Lower lobe of right lung (tissue), 2 donors: ENCODE data around the gene TMEM132C. TPM values are rescaled to one million over a fixed set of nuclear protein-coding genes. Genes with fewer than 3 reads are reported as not detected.

Experiments
- ATAC-seq, 2 donors: fragments of 200-7000 bp; cut with Tn5 transposase; one replicate each; pipeline ENCODE4 v1.9.1; 2020 to 2022; ENCODE audit warnings: mild to moderate bottlenecking in 2 of 2, moderate library complexity in 2 of 2
- DNase-seq: peaks from one replicate; pipeline ENCODE4 v3.0.0-alpha.2; 2020
- H3K27ac ChIP-seq: fragments of 200-600 bp; one replicate; pipeline ENCODE4 v1.8.0; 2022
- H3K27me3 ChIP-seq: fragments of 200-600 bp; one replicate; pipeline ENCODE4 v1.8.0; 2022; ENCODE audit warnings: low read depth
- H3K36me3 ChIP-seq: fragments of 200-600 bp; one replicate; pipeline ENCODE4 v1.8.0; 2022; ENCODE audit warnings: mild to moderate bottlenecking
- H3K4me1 ChIP-seq: fragments of 200-600 bp; one replicate; pipeline ENCODE4 v1.8.0; 2022
- H3K4me3 ChIP-seq: fragments of 200-600 bp; one replicate; pipeline ENCODE4 v1.8.0; 2022; ENCODE audit warnings: mild to moderate bottlenecking
- H3K9me3 ChIP-seq: fragments of 200-600 bp; one replicate; pipeline ENCODE4 v1.8.0; 2022
- CTCF ChIP-seq: fragments of 200-600 bp; IDR thresholded peaks from one replicate; pipeline ENCODE4 v1.8.0; 2022; ENCODE audit warnings: antibody characterized with exemption, mild to moderate bottlenecking
- intact Hi-C: fragments of 100-400 bp; cut with DNase I; formaldehyde crosslinking; loops from one replicate; pipeline ENCODE4 v1.11.0; 2022
- total RNA-seq: library from RNA; stranded (reverse); fragmentation: NEBNext Ultra II Directional; extraction: Animal tissue kit (Norgen Biotek cat#: 25700); gene quantifications from one replicate; pipeline ENCODE4 v1.2.1, GENCODE V29; 2021
- donor health status: DM: no; HTN: yes; CAD: no; lungs with severe emphysema.

TMEM132C gene
- total RNA-seq, 1 donor from 2014 or later, result 1.6 TPM

GRCh38 chr12:128356547-128356946 is 89.6 kb downstream of the TMEM132C start:
- no peak for DNase-seq
- Histone ChIP-seq H3K36me3 (no peaks in the 10 kb centered on the region), H3K27ac (no peak overlapping the region), H3K4me1 (no peaks in the 10 kb centered on the region), H3K27me3 (no peaks in the 10 kb centered on the region), H3K9me3 (peaks cover 6% of the 10 kb centered on the region), H3K4me3 (no peak overlapping the region)
- no peak for ATAC-seq
- TF ChIP-seq CTCF, result no peak
- intact Hi-C loops, result no loop called here

GRCh38 chr12:128361400-128361995 is 94.5 kb downstream of the TMEM132C start:
- H3K9me3 ChIP-seq, result no peaks in the 10 kb centered on the region
- no peak overlapping the region for H3K4me3 ChIP-seq
- ATAC-seq (no peak), DNase-seq (no peak)
- H3K27ac ChIP-seq, result no peak overlapping the region
- peaks cover 26% of the 10 kb centered on the region for H3K27me3 ChIP-seq
- no peak for TF ChIP-seq CTCF
- intact Hi-C loops, result no loop called here
- no peaks in the 10 kb centered on the region for H3K4me1 ChIP-seq
- H3K36me3 ChIP-seq, result no peaks in the 10 kb centered on the region

- Histone ChIP-seq H3K4me1 (no peaks in the 10 kb centered on the region), H3K4me3 (no peak overlapping the region), H3K27me3 (peaks cover 39% of the 10 kb centered on the region), H3K9me3 (no peaks in the 10 kb centered on the region), H3K36me3 (no peaks in the 10 kb centered on the region), H3K27ac (no peak overlapping the region)
- intact Hi-C loops, result no loop called here
- DNase-seq, result no peak
- no peak for TF ChIP-seq CTCF
- no peak for ATAC-seq
These were observed 98.1 kb downstream of the TMEM132C start for GRCh38 chr12:128365032-128365431.

GRCh38 chr12:128365651-128366231 is 98.8 kb downstream of the TMEM132C start:
- Histone ChIP-seq H3K36me3 (no peaks in the 10 kb centered on the region), H3K9me3 (no peaks in the 10 kb centered on the region), H3K4me1 (no peaks in the 10 kb centered on the region), H3K27ac (no peak overlapping the region), H3K27me3 (peaks cover 39% of the 10 kb centered on the region), H3K4me3 (peak overlapping the region; percentile 41)
- TF ChIP-seq CTCF, result no peak
- intact Hi-C loops, result no loop called here
- ATAC-seq (no peak), DNase-seq (no peak)

GRCh38 chr12:128367961-128368360 is 101.0 kb downstream of the TMEM132C start:
- intact Hi-C loops, result no loop called here
- no peak for TF ChIP-seq CTCF
- DNase-seq (no peak), ATAC-seq (no peak)
- peaks cover 39% of the 10 kb centered on the region for H3K27me3 ChIP-seq
- H3K9me3 ChIP-seq, result no peaks in the 10 kb centered on the region
- H3K4me1 ChIP-seq, result no peaks in the 10 kb centered on the region
- no peak overlapping the region for H3K4me3 ChIP-seq
- no peak overlapping the region for H3K27ac ChIP-seq
- no peaks in the 10 kb centered on the region for H3K36me3 ChIP-seq
